Measurements from ENCODE around the gene NTN3. TPM values are rescaled to one million over a fixed set of nuclear protein-coding genes. Genes with fewer than 3 reads are reported as not detected.

NTN3 gene
- total and polyA plus RNA-seq, 10 donors = 0.03 to 0.28 (median 0.13) TPM; not detected in 5

DNA sequence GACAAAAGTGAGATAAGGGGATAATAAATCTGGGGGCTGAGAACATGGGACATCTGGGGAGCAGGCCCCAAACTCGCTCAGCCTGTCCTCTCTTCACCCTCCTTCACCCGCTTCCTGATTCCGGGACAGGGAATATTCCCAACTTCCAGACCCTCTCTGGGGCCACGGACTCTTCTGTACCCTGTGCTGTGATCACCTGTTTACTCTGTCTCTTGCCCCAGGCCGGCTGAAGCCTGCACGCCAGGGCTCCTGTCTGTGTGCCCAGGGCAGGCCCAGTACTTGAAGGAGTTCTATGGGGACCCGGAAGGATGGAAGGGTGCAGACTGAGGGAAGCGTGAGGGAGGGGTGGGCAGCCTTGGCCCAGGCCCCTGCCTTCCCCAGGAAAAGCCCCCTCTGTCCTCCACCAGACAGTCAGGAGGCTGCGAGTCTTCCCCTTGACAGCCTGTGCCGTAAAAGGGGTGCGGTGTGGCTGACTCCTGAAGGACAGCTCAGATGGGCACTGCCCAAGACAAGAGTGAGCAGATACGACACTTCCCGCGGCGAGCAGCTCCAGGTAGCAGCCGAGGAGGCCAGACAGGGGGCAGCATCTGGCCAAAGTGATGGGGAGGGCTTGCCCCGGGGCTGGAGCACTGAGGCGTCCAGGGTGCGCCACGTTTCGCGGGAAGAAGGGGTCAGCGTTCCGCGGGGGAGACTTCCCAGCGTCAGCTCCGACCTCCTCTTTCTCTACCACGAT, 42.9 kb upstream of the NTN3 start:
- Histone ChIP-seq H3K4me3 (peak overlapping the region; percentile 64 to 92 (median 88)), H3K4me1 (peaks cover 7 to 34% (median 22%) of the 10 kb centered on the region in 6 donors), H3K27ac (peak overlapping the region in 6 of 8 donors; percentile 78 to 89 (median 82)), H3K9me3 (no peaks in the 10 kb centered on the region), H3K27me3 (replicated peaks in 1 of 7) (no peaks in the 10 kb centered on the region), H3K36me3 (peaks cover 0 to 21% (median 10%) of the 10 kb centered on the region in 6 donors)
- WGBS, 5 donors = 32 to 67% (median 36%) methylated on average over 16 to 28 of the region's 28 CpGs
- no peak for TF ChIP-seq POLR2AphosphoS5 (IDR thresholded peaks at IDR 0.05)
- TF ChIP-seq, protein P1, sequence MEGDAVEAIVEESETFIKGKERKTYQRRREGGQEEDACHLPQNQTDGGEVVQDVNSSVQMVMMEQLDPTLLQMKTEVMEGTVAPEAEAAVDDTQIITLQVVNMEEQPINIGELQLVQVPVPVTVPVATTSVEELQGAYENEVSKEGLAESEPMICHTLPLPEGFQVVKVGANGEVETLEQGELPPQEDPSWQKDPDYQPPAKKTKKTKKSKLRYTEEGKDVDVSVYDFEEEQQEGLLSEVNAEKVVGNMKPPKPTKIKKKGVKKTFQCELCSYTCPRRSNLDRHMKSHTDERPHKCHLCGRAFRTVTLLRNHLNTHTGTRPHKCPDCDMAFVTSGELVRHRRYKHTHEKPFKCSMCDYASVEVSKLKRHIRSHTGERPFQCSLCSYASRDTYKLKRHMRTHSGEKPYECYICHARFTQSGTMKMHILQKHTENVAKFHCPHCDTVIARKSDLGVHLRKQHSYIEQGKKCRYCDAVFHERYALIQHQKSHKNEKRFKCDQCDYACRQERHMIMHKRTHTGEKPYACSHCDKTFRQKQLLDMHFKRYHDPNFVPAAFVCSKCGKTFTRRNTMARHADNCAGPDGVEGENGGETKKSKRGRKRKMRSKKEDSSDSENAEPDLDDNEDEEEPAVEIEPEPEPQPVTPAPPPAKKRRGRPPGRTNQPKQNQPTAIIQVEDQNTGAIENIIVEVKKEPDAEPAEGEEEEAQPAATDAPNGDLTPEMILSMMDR (IDR thresholded peaks at IDR 0.05 in 8 of 11, conservative IDR thresholded peaks at IDR 0.05 in 3 of 11) = peak in 7 of 11 experiments; percentile 4 to 53 (median 24)
- TF ChIP-seq POLR2A (IDR thresholded peaks at IDR 0.05) = no peak
- intact Hi-C loops (cut with DNase I; ENCODE audit: low total_unique reads) = no loop called here
- peak; percentile 87 for DNase-seq

DNA sequence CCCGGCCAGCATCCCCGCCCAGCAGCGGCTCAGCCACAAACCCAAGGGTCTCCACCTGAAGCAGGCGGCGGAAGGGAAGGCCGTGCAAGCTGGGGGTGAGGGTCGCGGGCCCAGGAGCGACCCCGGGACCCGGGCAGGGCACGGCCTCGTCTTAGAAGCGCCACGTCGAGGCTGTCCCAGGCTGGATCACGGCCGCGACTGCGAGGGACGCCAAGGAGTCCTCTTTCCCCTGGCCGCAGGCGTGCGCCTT, 42.4 kb upstream of the NTN3 start:
- peak overlapping the region; percentile 64 to 92 (median 88) for H3K4me3 ChIP-seq
- H3K27me3 ChIP-seq (replicated peaks in 1 of 7) = no peaks in the 10 kb centered on the region
- H3K9me3 ChIP-seq = no peaks in the 10 kb centered on the region
- H3K36me3 ChIP-seq = peaks cover 0 to 26% (median 12%) of the 10 kb centered on the region in 6 donors
- no peak for TF ChIP-seq POLR2AphosphoS5 (IDR thresholded peaks at IDR 0.05)
- TF ChIP-seq, protein P1 (IDR thresholded peaks at IDR 0.05 in 8 of 11, conservative IDR thresholded peaks at IDR 0.05 in 3 of 11) = peak in 3 of 11 experiments; percentile 1 to 9 (median 6)
- no peak for TF ChIP-seq POLR2A (IDR thresholded peaks at IDR 0.05)
- peaks cover 7 to 33% (median 21%) of the 10 kb centered on the region in 6 donors for H3K4me1 ChIP-seq
- intact Hi-C loops (cut with DNase I; ENCODE audit: low total_unique reads) = no loop called here
- no peak for DNase-seq
- 0 to 1% (median 1%) methylated on average over 13 to 24 of the region's 24 CpGs for WGBS, 5 donors
- peak overlapping the region; percentile 51 to 89 (median 78) for H3K27ac ChIP-seq

DNA sequence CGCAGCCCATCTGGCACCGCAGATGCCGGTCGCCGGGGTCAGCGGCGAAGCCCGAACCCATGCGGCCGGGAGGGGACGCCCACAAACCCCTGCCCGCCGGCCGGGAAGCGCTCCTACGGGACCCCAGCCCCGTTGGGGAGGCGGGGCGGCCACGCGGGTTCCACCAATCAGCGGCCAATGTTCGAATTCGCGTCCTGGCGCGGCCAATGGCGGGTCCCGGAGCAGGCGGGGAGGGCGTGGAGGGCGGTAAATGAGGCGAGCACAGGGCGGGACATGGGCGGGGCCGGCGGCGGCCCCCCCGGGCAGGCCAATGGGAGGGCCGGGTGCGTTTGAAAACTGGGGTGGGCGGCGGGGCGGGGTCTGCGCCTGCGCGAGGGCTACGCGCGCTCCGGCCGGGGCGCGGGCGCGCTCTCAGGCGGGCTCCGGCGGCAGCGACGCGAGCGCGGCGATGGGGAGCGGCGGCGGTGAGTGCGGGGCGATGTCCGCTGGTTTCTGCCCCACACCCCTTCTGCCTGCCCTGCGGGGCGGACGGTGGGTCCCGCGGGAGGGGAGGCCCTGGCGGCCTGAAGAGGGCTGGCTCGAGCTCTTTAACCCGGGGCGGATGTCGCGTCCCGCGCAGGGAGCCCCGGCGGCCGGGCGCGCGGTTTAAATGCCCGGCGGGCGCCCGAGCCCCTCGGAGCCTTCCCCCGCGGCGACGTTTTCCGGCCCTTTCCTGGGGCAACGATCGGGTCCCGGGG, 41.9 kb upstream of the NTN3 start, which contains the start of gene CCNF:
Gene CCNF (plus strand): TSS at position 414 of the 737 bp plus-strand sequence. CDS start 35 bp downstream, at position 449.
- H3K27ac ChIP-seq = peak within 1 kb of the TSS; percentile 55 to 89 (median 78)
- H3K36me3 ChIP-seq = peaks cover 0 to 31% (median 14%) of the 10 kb centered on the region in 6 donors
- intact Hi-C loops (cut with DNase I; ENCODE audit: low total_unique reads) = no loop called here
- no peaks in the 10 kb centered on the region for H3K27me3 ChIP-seq (replicated peaks in 1 of 7)
- TF ChIP-seq POLR2AphosphoS5 (IDR thresholded peaks at IDR 0.05) (peak; percentile 64 to 83 (median 77)), POLR2A (IDR thresholded peaks at IDR 0.05) (no peak)
- TF ChIP-seq, protein P1 (IDR thresholded peaks at IDR 0.05 in 8 of 11, conservative IDR thresholded peaks at IDR 0.05 in 3 of 11) = peak in 6 of 11 experiments; percentile 3 to 35 (median 18)
- DNase-seq = peak; percentile 98
- WGBS, 5 donors = 0 to 1% (median 0%) methylated on average over 55 to 103 of the region's 103 CpGs
- H3K9me3 ChIP-seq = no peaks in the 10 kb centered on the region
- peaks cover 7 to 33% (median 21%) of the 10 kb centered on the region in 6 donors for H3K4me1 ChIP-seq
- peak within 1 kb of the TSS; percentile 64 to 92 (median 88) for H3K4me3 ChIP-seq
